Stimulated activated CD4-positive, alpha-beta T cell treated with anti-CD3 and anti-CD28 coated beads, TNF-alpha, amount 100 ng/mL, for 1 hour (primary cell): ENCODE measurements around the gene KRT14.
"Not testable (repeated sequence)": the region's sequence is repeated elsewhere in the genome, so short reads cannot be mapped to it uniquely, and the experiment has no call there.

Experiments
- DNase-seq, 3 donors: peaks; one replicate each; pipeline ENCODE4 v3.0.0-alpha.2; 2020; ENCODE audit warnings: low read depth in 3 of 3, low spot score in 1 of 3

Gene KRT14

DNA sequence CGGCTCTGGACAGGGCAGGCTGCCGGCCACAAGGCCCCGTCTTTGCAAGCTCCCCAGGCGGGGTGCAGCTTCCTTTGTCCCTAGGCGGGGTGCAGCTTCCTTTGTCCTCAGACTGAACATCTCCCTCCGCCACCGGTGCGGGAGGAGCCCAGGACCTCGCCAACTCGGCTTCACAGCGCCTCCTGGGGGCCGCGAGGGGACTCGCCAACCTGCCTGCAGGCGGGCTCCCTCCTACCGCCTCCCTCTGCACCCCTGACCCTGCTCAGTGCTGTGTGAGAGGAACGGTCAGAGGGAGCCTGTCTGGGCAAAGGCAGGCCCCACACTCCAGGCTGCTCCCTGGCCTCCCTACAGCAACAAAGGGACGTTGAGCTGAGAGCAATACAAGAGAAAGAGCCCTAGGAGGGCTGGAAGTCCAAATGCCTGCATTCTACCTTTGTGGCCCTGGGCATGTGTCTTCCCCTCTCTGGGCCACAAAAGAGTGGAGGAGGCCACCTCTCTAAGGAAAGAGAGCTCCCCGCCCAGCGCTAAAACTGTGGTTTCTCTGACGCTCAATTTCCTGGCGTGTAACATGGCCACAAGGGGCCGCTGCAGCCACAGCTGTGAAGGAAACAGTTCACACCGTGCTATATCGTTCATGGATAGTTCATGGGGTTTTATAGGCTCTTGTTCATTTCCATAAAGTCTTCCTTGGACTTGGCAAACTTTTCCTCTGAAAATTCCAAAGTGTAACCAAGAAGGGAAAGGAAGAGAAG, 37.7 kb downstream of the KRT14 start:
- DNase-seq: peak; percentile 56 to 70 (median 63)

DNA sequence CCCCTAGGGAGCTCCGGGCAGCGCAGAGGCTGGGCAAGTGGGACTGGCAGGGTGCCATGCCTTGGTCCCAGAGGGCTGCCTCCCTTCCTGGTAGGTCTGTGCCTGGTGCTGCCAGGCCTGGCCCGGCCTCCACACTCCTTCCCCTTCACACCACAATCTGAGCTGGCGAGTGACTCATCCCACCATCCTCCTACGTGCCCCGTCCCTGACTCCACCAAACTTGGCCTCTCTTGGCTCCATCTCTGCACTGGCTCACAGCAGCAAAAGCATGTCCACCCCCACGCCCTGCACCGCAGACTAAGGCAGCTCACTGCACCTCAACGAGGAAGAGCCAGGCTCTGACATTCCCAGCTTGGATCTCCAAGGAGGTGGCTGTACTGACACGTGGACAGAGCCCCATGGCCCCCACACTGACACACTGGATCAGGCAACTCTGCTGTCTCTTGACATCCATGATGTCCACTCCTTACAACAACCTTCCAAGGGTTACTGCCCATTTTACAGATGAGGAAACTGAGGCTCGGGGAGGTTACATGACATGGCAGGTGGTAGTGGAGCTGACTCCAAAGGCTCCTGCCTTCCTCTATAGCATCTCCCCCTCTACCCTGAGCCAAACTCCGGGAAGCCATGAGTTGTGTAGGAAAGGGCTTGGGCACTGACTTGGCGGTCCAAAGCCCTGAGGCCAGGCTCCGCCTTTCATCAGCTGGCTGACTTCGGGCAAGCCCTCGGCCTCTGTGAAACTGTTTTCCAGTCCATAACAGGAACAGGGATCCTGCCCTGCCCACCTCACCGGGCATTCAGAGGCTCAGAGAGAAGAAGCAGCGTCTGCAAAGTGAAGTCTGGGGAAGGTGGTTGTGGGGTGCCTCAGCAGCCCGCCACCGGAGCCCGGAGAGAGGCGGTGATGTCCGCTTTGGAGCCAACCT, 38.5 kb downstream of the KRT14 start:
- peak in 1 of 3 donors; percentile 49 for DNase-seq

DNA sequence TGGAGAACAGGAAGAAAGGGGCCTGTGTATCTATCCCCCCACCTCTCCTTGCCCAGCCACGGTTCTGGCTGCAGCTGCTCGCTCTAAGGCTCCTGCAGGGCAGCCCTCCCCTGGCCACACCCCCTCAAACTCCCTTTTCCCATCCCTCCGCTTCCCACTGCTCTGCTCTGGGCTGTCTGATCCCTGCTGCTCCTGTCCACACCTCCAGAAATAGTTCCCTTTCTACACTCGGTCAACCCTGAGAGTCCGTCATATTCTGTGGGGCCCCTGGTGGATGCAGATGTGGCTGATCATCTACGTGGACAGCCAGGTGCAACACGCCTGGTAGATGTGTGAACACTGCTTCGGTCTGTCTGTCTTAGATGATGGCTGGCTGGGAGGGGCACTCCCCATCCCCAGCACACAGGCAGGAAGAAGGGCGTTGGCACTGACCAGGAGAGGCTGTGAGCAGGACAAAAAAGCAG, 39.3 kb downstream of the KRT14 start:
- DNase-seq: no peak

DNA sequence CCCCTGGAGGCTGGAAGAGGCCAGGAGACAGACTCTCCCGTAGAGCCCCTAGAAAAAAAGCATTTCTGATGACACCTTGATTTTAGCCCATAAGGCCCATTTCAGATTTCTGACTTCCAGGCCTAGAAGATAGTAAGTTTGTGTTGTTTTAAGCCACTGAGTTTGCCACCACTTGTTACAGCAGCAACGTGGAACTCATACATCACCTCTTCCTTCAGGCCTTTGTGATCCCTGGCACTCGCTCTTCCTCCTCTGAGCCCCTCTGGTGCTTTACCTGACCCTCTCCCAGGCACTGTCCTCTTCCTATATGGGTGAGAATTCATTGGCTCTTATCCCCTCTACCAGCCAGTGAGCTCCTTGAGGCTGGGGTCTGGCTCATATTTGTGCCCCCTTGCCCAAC, 39.9 kb downstream of the KRT14 start:
- no peak for DNase-seq

DNA sequence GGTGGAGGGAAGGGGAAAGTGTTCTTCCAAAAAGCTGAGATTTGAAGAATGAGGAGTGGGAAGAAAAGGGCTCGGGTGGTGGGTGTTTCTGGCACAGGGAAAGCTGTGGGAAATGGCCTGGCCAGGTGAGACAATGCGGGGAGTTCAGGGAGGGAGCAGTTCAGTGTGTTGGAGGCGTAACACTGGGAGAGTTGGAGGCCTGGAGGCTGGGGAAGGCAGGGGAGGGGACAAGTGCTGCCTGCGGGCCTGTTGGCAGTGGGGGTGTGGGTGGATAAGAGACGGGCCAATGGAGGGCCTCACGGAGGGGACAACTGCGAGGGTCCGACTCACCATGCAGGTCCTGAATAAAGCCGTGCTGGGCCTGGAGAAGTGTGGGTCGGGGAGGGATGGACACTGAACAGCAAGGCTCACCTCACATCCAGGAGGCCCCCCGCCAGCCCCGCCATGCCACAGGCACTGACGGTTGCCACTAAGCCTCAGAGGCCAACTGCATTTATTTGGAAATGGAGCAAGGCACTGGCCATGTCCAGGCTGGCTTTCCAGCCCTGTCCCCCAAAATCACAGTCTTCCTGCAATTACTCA, 40.8 kb downstream of the KRT14 start:
- DNase-seq: no peak

DNA sequence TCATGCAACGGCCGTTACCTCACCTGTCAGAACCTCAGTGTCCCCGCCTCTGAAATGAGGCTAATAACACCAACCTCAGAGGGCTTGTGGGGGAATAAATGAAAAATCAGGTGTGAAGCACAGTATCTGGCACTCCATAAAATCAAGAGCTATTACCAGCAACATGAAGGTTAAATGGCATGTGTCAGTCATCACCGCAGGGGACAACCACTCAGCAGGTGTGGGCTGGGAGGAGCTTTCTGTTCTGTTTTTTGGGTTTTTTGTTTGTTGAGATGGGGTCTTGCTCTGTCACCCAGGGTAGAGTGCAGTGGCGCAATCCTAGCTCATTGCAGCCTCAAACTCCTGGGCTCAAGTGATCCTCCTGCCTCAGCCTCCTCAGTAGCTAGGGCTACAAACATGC, 41.8 kb downstream of the KRT14 start:
- no peak for DNase-seq

DNA sequence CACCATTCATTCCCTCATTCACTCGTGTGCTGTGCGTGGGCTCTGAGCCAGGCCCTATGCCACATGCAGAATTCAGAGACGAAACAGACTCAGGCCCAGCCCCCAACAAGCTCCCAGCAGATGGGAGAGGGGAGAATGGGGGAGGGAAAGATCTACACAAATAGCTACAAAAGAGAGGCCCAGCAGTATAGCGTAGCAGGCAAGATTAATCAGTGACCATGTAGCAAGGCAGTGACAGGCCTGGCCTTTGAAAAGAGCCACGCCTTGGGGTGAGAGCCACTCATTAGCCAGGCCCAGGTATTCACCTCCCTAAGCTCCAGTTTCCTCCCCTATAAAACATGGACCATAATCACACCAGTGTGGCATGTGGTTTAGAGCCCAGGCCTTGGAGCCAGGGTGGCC, 42.2 kb downstream of the KRT14 start:
- DNase-seq: no peak

DNA sequence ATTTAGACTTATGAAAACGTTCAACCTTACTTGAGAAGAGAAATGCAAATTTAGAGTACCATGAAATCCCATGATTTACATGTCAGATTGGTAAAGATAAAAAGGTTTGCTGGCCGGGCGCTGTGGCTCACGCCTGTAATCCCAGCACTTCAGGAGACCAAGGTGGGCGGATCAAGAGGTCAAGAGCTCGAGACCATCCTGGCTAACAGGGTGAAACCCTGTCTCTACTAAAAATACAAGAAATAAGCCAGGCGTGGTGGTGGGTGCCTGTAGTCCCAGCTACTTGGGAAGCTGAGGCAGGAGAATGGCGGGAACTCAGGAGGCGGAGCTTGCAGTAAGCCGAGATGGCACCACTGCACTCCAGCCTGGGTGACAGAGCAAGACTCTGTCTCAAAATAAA, 43.9 kb downstream of the KRT14 start:
- not testable (repeated sequence) for DNase-seq

DNA sequence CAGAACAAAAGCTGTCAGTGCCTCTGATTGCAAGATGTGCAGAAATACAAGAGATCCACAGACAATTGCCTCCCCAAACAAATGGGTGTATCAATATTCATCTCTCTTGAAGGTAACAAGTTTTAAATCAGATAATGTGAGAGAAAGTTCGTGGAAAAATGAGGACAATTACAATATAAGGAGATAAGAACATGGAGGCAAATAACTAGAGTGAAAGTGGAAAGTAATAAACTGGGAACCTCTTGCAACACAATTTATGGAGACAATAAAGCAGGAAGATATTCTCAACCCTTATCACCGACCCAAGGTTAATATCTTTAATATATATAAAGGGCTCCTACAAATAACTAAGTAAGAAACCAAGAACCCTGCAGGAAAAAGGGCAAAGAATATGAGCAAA, 44.3 kb downstream of the KRT14 start:
- no peak for DNase-seq

DNA sequence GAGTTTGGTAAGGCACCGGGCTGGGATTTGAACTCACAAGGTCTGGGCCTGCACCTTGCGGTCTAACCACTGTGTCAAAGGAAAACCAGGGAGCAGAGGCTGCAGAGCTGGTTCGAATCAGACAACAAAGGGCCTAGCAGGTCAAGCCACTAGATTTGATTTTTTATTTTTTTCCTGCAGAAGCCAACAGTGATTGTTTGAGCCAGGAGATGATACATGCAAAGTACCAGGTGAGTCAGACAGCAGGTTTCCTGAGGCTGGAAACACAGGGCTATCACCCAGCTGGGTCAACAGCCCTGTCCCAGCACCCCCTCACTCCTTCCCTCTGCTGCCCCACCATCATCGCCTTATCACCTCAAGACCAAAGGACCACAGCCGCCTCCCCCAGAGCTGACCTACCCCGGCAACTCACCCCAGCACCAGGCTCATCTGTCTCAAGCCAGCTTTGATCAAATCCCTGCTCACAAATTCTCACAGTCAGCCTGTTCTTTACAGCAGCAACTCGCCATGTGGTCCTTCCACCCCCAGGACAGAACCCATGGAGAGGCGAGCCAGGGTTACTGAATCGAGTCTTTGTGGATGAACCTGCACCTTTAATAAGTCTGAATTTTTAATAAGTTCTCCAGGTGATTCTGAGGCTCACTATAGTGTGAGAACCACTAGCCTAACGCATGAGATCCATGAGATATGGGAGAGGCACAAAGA, 45.6 kb downstream of the KRT14 start:
- DNase-seq: no peak

DNA sequence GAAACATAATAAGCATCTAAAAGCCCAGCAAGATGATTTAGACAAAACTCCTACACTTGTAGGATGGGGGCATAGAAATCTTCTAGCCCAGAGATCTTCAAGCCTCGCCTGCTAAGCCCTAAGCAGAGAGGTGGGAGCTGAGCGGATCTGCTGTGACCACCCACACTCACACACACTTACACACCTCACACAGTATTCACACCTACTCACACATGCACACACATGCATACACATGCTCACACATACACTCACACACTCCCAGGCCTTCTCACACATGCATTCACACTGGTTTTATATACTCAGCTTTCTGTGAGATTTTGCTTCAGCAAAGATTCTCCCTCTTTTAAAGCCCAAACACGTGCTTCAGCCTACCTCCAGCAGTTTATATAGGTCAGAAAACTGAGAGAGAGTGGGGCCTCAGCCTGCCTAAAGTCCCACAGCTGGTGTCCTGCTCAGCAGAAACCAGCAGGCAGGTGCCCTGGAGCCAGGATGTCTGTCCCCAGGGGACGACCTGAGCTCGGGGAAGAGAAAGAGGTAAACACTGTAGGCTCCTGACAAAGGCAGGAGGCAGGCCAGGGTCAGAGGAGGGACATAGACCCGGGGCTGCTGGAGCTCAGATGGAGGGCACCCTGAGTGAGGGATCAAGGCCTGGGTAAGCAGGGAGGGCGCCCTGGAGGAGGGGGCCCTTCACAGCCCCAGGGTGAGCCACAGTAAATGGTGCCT, 46.6 kb downstream of the KRT14 start:
- no peak for DNase-seq

DNA sequence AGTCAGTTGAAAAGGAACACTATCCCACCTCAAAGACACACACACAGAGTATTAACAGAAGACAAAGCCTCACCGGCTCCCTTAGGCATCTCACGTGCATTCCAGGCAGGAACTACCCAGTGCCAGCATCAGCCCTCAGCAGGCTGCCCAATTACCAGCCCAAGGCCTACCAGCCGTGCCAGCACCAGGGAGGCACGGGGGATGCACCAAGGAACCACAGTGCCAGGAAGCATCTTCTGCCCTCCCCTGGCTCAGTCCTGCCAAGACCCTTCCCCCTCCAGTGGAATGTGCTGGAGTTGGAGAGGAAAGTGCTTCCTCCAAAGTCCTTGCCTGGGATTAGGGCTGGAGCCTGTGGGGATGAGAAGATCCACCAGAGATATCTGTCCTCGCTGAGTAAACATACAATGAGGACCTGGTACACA, 47.6 kb downstream of the KRT14 start:
- DNase-seq: no peak

DNA sequence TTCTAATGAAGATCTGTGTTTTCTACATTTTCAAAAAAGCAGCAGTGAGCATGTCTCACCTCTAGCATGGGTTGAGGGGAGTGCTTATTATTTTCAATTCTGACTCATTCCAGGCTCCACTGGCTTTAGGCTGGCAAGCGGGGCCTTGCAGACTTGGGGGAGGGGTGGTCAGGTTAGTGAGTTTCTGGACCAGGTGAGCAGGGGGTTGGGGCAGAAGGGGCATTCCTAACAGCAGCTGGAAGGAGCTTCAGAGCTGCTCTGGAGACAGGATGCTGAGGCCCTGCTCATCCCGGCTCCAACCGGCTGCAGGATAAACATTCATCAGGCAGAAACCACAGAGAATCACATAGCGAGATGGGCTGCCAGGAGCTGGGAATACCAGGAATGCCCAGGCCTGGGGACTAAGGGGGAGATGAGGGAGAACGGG, 48.1 kb downstream of the KRT14 start:
- DNase-seq: no peak

DNA sequence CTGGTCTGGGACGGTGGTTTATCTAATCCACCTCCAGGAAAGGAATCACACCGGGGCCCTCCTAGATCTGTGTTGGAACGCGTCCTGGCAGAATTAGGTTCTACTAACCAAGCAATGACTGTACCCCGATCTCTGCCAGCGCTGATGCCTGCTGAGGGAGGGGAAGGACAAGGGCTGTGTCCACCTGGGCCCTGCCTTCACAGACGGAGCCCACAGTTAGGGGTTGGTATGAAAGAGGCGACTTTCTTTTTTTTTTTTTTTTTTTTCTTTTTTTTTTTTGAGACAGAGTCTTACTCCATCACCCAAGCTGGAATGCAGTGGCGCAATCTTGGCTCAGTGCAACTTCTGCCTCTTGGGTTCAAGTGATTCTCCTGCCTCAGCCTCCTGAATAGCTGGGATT, 48.7 kb downstream of the KRT14 start:
- no peak for DNase-seq

DNA sequence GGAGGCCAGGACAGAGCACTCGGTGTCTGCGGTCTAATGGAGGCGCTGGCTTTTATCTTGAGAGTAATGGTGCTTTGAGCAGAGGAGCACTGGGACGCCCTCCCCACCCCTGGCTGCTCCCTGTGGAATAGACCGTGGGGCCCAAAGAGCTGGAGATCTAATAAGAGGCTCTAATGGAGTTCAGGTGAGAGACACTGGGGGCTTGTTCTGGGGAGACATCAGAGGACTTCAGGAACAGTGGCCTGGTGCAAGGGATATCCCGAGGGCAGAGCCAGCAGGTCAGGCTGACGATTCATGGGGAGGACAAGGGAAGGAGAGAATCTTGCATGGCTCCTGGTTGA, 49.1 kb downstream of the KRT14 start:
- no peak for DNase-seq

DNA sequence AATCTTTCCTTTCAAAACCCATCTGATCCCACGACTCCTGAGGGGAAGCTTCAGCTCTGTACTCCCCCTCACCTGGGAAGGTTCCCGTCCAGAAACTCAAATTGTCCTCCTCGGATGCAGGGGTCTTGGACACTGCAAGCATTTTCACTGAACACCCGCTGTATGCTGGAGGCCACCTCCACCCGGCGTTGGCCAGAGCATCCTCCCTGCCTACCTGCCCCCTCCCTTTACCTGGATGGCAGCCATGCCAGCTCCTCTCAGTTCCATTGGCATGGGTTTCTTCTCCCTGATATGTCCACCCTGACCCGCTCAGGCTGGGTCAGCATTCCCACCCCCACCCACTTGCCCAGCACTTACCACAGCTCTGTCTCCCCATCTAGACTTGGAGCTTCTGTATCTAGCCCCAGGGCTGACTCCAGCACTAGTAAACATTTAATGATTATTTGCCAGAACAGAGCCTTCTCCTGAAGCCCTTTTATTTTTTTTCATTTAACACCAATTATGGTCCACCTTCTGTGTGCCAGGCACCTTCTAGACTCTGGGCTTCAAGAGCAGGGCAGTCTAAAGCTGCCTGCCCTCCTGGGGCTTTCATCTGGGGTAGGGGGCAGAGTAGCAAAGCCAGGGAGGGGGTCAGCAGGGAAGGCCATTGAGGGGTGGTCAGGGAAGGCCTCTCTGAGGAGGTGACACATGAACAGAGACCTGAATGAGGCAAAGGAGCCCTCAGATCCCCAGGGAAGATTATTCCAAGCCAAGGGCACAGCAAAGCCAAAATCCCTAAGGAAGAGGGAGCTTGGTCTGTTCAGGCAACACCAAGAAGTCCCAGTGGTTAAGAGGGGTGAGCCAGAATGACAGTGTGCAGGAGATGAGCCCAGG, 49.7 kb downstream of the KRT14 start:
- DNase-seq: no peak

DNA sequence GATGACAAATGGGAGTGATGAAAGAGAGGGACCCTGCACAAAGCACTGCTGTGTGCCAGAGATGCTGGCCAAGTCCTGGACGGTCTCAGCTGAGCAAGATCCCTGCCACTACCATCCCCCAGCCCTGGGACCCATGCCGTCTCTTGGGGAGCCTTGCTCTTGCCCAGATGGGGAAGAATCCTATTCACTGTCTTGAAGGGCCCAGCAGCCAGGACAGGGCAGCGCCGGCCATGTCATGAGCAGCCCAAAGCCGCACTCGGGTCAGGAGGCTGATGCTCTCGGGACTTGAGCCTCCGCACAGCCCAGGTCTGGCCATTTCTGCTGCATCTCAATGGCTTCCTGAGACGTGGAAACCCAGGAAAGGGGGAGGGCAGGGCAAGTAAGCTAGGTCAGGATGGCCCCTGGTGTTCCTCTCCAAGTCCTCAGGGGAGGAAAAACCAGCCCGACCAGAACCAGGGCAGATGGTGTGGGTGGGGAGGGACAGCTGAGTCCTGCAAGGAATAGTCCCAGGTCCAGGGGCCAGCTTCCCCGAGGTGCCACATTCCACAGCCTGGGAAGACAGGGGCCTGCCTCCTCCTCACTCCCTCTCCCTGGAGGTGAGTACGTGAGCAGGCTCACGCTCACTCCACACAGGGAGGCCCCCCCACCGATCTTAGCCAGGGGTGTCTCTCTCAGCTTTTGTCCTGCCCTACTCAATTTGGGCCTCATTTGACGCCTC, 50.8 kb downstream of the KRT14 start:
- DNase-seq: no peak

DNA sequence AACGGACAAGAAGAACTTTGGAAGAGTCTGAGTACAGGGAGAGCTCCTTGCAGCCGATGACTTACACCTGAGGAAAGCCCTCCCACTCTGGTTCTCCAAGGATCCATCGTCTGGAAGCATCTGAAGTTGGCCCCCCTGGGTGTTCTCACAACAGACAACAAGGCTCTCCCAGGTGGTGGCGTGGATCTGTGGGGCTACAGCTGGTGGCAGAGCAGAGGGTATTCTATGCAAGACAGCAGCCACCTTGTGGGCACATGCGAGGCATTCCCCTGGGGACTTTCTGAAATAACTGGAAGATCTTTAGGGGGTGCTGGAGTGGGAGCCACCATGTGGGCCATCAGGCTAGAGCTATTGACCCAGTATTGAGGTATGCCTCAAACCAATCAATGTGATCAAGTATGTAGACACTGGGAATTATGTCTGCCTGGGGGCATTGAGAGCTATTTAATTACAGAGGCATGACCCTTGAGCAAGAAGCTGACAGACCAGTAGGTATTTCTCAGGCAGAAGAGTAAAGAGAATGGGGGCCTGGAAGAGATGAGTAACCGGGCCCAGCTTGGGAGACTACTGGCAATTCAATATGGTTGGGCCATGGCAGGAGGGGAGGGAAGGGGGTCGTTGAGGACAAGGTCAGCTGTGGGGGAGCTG, 51.7 kb downstream of the KRT14 start:
- DNase-seq: no peak

DNA sequence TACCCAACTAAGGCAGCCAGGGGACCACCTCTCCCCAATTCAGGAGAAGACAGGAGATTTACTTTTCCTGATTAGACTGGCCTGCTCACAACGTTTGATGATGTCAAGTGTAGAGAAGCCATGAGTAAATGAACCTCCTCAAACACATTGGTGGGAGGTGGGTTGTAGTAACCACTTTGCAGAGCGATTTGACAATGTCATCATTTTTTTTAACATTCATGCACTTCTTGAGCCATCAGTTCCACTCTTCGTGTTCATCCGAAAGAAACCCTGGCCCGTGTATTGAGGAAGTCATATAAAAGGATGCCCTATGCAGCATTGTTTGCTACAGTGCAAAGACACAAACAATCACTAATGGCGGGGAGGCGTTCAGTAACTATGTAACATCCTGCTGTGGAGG, 53.1 kb downstream of the KRT14 start:
- no peak for DNase-seq
